ENCODE results near the gene GALNT17. TPM values are rescaled to one million over a fixed set of nuclear protein-coding genes. Genes with fewer than 3 reads are reported as not detected.

GALNT17 gene
- total and polyA plus RNA-seq, 2 experiments from 2014 or later = 2.3 to 4.6 TPM

DNA sequence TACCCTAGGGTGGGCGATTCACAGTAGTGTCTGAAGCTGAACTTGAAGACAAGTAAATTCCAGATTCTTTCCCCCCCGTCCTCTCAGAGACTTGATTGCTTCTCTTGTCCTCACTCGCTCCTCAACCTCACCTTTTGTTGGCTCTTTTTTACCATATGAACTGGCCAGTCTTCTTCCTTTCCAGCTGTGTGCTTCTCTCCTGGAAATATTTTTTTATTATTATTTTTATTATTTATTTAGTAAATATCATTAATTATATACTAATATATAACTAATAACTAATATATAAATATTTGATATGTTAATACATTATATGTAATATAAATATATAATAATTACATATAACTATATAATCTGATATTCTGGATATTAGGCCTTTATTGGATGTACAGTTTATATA, 484.3 kb downstream of the GALNT17 start:
- Histone ChIP-seq H3K4me3 (no peak overlapping the region), H3K9me3 (ENCODE audit: low read depth) (no peaks in the 10 kb centered on the region), H3K36me3 (no peaks in the 10 kb centered on the region), H3K27me3 (no peaks in the 10 kb centered on the region), H3K27ac (no peak overlapping the region), H3K4me1 (ENCODE audit: low read depth) (peaks cover 11% of the 10 kb centered on the region)
- TF ChIP-seq, protein P1, sequence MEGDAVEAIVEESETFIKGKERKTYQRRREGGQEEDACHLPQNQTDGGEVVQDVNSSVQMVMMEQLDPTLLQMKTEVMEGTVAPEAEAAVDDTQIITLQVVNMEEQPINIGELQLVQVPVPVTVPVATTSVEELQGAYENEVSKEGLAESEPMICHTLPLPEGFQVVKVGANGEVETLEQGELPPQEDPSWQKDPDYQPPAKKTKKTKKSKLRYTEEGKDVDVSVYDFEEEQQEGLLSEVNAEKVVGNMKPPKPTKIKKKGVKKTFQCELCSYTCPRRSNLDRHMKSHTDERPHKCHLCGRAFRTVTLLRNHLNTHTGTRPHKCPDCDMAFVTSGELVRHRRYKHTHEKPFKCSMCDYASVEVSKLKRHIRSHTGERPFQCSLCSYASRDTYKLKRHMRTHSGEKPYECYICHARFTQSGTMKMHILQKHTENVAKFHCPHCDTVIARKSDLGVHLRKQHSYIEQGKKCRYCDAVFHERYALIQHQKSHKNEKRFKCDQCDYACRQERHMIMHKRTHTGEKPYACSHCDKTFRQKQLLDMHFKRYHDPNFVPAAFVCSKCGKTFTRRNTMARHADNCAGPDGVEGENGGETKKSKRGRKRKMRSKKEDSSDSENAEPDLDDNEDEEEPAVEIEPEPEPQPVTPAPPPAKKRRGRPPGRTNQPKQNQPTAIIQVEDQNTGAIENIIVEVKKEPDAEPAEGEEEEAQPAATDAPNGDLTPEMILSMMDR (IDR thresholded peaks at IDR 0.05; ENCODE audit: low read depth, low read length) = no peak
- no peak for DNase-seq (ENCODE audit: low read depth in 1 of 2, low spot score in 1 of 2)

- Histone ChIP-seq H3K27ac (no peak overlapping the region), H3K4me1 (ENCODE audit: low read depth) (peaks cover 10% of the 10 kb centered on the region), H3K4me3 (no peak overlapping the region), H3K36me3 (no peaks in the 10 kb centered on the region), H3K27me3 (no peaks in the 10 kb centered on the region), H3K9me3 (ENCODE audit: low read depth) (no peaks in the 10 kb centered on the region)
- TF ChIP-seq, protein P1 (IDR thresholded peaks at IDR 0.05; ENCODE audit: low read depth, low read length) = no peak
- no peak for DNase-seq (ENCODE audit: low read depth in 1 of 2, low spot score in 1 of 2)
Observed at GRCh38 chr7:71618278-71618677, 486.3 kb downstream of the GALNT17 start.

- H3K27ac ChIP-seq = no peak overlapping the region
Observed at GRCh38 chr7:71625545-71625944, 493.6 kb downstream of the GALNT17 start.

GRCh38 chr7:71626206-71626605, 494.3 kb downstream of the GALNT17 start:
- Histone ChIP-seq H3K27ac (no peak overlapping the region), H3K36me3 (no peaks in the 10 kb centered on the region), H3K4me3 (no peak overlapping the region), H3K9me3 (ENCODE audit: low read depth) (no peaks in the 10 kb centered on the region), H3K4me1 (ENCODE audit: low read depth) (no peaks in the 10 kb centered on the region), H3K27me3 (no peaks in the 10 kb centered on the region)
- TF ChIP-seq, protein P1 (IDR thresholded peaks at IDR 0.05; ENCODE audit: low read depth, low read length) = no peak
- DNase-seq (ENCODE audit: low read depth in 1 of 2, low spot score in 1 of 2) = peak in 1 of 2 donors; percentile 16

More at GRCh38 chr7:71625545-71625944, 493.6 kb downstream of the GALNT17 start:
- Histone ChIP-seq H3K9me3 (ENCODE audit: low read depth) (no peaks in the 10 kb centered on the region), H3K36me3 (no peaks in the 10 kb centered on the region), H3K4me3 (no peak overlapping the region), H3K4me1 (ENCODE audit: low read depth) (no peaks in the 10 kb centered on the region), H3K27me3 (no peaks in the 10 kb centered on the region)
- TF ChIP-seq, protein P1 (IDR thresholded peaks at IDR 0.05; ENCODE audit: low read depth, low read length) = no peak
- DNase-seq (ENCODE audit: low read depth in 1 of 2, low spot score in 1 of 2) = no peak

GRCh38 chr7:71627651-71628050, 495.7 kb downstream of the GALNT17 start:
- H3K27ac ChIP-seq = no peak overlapping the region
- H3K9me3 ChIP-seq (ENCODE audit: low read depth) = no peaks in the 10 kb centered on the region
- no peak overlapping the region for H3K4me3 ChIP-seq
- H3K4me1 ChIP-seq (ENCODE audit: low read depth) = no peaks in the 10 kb centered on the region
- peak in 1 of 2 donors; percentile 44 for DNase-seq (ENCODE audit: low read depth in 1 of 2, low spot score in 1 of 2)
- H3K36me3 ChIP-seq = no peaks in the 10 kb centered on the region
- TF ChIP-seq, protein P1 (IDR thresholded peaks at IDR 0.05; ENCODE audit: low read depth, low read length) = no peak
- no peaks in the 10 kb centered on the region for H3K27me3 ChIP-seq

DNA sequence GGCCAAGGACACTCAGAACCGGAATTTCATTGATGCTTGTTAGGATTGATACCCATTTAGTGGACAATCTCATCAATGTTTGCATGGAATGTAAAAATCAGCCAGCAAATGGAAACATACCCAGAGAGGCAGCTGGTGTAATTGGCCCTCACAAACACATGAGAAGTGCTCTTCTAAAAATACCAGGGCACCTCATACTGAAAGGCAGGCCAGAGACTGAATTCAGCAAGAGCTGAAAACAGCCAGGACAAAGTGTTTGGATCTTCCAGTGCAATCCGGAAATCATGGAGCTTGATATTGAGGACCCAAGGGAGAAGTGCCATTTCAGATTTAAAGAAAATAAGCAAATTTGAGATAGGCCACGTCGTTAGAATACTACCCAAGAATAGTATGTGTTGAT, 498.6 kb downstream of the GALNT17 start:
- Histone ChIP-seq H3K36me3 (no peaks in the 10 kb centered on the region), H3K4me1 (ENCODE audit: low read depth) (no peaks in the 10 kb centered on the region), H3K9me3 (ENCODE audit: low read depth) (no peaks in the 10 kb centered on the region), H3K27me3 (no peaks in the 10 kb centered on the region), H3K27ac (no peak overlapping the region), H3K4me3 (no peak overlapping the region)
- TF ChIP-seq, protein P1 (IDR thresholded peaks at IDR 0.05; ENCODE audit: low read depth, low read length) = no peak
- no peak for DNase-seq (ENCODE audit: low read depth in 1 of 2, low spot score in 1 of 2)
